NOMO-1 treated with DMSO at 0.1 percent for 48 hours (cell line): ENCODE measurements around the gene NATD1.
"Not testable (repeated sequence)": the region's sequence is repeated elsewhere in the genome, so short reads cannot be mapped to it uniquely, and the experiment has no call there.

ENCODE experiments used
- DNase-seq: peaks from one replicate; lab custom pipeline; 2025; ENCODE audit not compliant: unreplicated experiment; lab: John Stamatoyannopoulos, UW

Gene NATD1

DNA sequence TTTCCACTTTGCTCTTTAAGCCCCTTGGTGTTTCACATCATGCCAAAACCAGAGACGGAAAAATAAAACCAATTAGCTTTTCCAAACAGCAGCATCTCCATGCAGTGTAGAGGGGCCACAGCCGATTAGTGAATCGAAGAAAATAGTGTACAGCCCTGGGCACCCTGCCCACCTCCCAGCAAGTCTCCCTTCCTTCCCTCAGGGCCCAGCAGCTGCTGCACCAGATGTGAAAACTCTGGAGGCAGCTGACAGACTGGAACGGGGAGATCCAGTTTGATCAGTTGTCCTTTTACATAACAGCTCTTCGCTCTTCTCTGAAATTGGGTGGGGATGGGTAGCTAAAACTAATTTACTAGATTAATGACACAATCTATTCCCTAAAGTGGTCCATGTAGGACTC, 58.5 kb downstream of the NATD1 start:
- DNase-seq, result no peak

DNA sequence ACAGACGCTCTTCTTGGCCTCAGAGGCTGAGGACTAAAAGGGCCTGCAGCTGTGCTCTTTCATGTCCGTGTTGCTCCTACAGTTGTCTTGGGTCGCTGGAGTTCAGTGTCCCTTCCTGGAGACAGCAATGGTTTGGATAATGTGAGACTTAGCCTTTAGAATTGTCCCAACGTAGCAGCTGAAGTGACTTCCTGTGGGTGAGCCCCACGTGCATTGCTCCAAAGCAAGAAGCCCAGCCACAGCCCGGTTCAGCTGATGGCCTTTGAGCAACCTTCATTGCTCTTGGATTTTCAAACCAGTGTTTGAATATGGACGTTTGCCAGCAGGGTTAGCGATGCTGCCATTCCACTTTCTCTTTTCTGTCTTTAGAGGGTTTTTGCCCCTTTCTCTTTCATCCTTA, 59.0 kb downstream of the NATD1 start:
- DNase-seq, result no peak

DNA sequence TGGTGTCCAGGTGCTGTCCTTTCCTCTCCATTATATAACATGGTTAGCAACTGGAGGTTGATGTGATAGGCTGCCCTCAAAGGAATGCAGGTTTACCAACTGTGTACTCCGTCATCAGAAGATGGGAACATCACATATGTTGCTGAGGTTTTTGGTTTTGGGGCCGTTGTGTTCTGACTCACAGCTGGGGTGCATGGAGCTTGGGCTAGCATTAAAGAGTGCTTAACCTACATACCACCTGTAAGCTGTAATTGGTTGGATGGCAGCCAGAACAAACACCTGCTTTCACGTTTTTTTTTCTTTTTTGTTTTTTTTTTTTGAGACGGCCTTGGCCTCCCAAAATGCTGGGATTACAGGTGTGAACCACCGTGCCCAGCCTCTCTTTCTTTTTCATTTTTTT, 60.2 kb downstream of the NATD1 start:
- DNase-seq, result no peak

DNA sequence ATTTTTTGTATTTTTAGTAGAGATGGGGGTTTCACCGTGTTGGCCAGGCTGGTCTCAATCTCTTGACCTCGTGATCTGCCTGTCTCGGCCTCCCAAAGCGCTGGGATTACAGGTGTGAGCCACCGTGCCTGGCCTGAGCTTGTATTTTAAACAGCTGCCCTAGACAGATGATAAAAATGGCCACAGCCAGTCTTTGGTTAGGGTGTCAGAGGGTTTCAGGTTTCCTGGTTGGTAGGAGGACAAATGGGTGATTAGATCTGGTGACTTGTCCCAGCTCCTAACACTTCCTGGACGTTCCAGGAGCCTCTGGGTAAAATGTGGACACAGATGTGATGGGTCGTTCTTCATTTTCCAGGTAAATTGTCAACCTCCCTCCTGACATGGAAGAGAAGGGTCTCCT, 60.8 kb downstream of the NATD1 start:
- not testable (repeated sequence) for DNase-seq

DNA sequence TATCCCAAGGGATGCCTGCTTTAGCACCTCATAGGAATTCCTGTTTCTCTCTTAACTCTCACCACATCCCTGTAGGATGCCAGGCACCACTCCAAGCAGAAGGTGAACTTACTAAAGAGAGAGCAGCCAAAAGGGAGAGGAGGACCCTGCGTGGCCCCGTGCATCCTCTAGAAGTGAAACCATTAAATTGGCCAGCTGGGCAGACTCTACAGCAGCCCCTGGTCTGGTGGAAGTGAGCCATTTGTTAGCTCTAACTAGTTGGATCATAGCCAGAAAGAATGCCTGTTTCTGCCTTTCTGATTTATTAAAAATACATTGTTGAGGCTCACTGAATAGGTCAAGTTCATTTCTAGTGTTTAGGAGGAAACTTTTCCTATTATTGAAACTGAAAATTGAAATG, 61.5 kb downstream of the NATD1 start:
- DNase-seq, result no peak

DNA sequence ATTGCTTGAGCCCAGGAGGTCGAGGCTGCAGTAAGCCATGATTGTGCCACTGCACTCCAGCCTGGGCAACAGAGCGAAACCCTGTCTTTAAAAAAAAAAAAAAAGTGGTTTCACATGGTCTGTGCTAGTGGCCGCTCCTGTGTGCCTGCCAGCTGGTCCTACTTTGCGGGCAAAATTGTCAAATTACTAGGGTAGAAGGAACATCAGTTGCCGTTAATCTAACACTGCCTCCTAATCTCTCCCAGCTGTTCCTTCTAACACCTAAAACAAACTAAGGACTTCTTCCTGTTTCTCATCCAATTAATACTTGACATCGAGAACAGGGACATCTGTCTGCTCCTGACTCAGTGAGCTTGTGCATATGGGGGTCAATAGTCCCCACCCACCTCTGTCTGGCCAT, 63.1 kb downstream of the NATD1 start:
- no peak for DNase-seq

DNA sequence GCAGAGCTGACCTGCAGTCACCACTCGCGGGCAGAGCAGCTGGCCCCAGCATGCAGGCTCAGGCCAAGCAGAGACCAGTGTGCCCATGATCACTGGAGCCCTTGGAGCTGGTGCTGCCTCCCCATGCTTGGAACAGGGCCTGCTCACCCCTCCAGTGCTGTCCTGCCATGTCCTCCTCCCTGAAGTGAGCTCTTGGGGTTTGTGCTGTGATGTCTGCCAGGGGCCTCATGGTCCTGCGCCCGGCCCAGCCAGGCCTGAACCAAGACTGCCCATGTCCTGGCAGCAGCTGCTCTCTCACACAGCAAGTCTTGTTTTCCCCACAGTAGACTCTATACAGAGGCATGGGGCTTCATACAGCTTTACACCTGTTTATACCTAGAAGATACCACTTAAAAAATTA, 63.8 kb downstream of the NATD1 start:
- no peak for DNase-seq
